Measurements from ENCODE around the gene BMP5.

The BMP5 gene

GRCh38 chr6:55869674-55870073 is 5.7 kb downstream of the BMP5 start:
- Mint-ChIP-seq H3K36me3 (ENCODE audit: low read depth) (peaks cover 3% of the 10 kb centered on the region), H3K4me3 (peak overlapping the region; percentile 61 to 69 (median 68)), H3K27ac (peak overlapping the region; percentile 6 to 38 (median 26)), H3K27me3 (ENCODE audit: low read depth) (no peaks in the 10 kb centered on the region), H3K4me1 (peaks cover 22% of the 10 kb centered on the region), H3K9me3 (no peaks in the 10 kb centered on the region)
- no peak for TF ChIP-seq CTCF (IDR thresholded peaks at IDR 0.05; ENCODE audit: unreplicated experiment in 3 of 3)

GRCh38 chr6:55868771-55869479 is 6.5 kb downstream of the BMP5 start:
- no peaks in the 10 kb centered on the region for H3K9me3 Mint-ChIP-seq
- peak overlapping the region; percentile 26 to 62 (median 32) for H3K27ac Mint-ChIP-seq
- peaks cover 22% of the 10 kb centered on the region for H3K4me1 Mint-ChIP-seq
- peak overlapping the region; percentile 3 to 68 (median 61) for H3K4me3 Mint-ChIP-seq
- TF ChIP-seq CTCF (IDR thresholded peaks at IDR 0.05; ENCODE audit: unreplicated experiment in 3 of 3) = no peak
- H3K36me3 Mint-ChIP-seq (ENCODE audit: low read depth) = peaks cover 8% of the 10 kb centered on the region
- no peaks in the 10 kb centered on the region for H3K27me3 Mint-ChIP-seq (ENCODE audit: low read depth)

GRCh38 chr6:55868176-55868575 is 7.2 kb downstream of the BMP5 start:
- Mint-ChIP-seq H3K27me3 (ENCODE audit: low read depth) (no peaks in the 10 kb centered on the region), H3K4me3 (peak overlapping the region in 2 of 3 experiments; percentile 3 to 68), H3K9me3 (no peaks in the 10 kb centered on the region), H3K36me3 (ENCODE audit: low read depth) (peaks cover 8% of the 10 kb centered on the region), H3K4me1 (peaks cover 22% of the 10 kb centered on the region), H3K27ac (peak overlapping the region; percentile 26 to 62 (median 32))
- no peak for TF ChIP-seq CTCF (IDR thresholded peaks at IDR 0.05; ENCODE audit: unreplicated experiment in 3 of 3)

- Mint-ChIP-seq H3K4me1 (peaks cover 22% of the 10 kb centered on the region), H3K36me3 (ENCODE audit: low read depth) (peaks cover 8% of the 10 kb centered on the region), H3K4me3 (no peak overlapping the region), H3K27me3 (ENCODE audit: low read depth) (no peaks in the 10 kb centered on the region), H3K9me3 (no peaks in the 10 kb centered on the region), H3K27ac (no peak overlapping the region)
- no peak for TF ChIP-seq CTCF (IDR thresholded peaks at IDR 0.05; ENCODE audit: unreplicated experiment in 3 of 3)
Measured at GRCh38 chr6:55866128-55866527, 9.3 kb downstream of the BMP5 start.

GRCh38 chr6:55853008-55854001 is 22.1 kb downstream of the BMP5 start:
- Mint-ChIP-seq H3K9me3 (no peaks in the 10 kb centered on the region), H3K4me1 (no peaks in the 10 kb centered on the region), H3K27ac (no peak overlapping the region), H3K36me3 (ENCODE audit: low read depth) (no peaks in the 10 kb centered on the region), H3K27me3 (ENCODE audit: low read depth) (no peaks in the 10 kb centered on the region), H3K4me3 (no peak overlapping the region)
- TF ChIP-seq CTCF (IDR thresholded peaks at IDR 0.05; ENCODE audit: unreplicated experiment in 3 of 3) = no peak
